H1 (cell line): Measurements from ENCODE around the gene ITGA11. TPM values are rescaled to one million over a fixed set of nuclear protein-coding genes. Genes with fewer than 3 reads are reported as not detected.

Experiments used
- CTCF ChIA-PET: fragments of 300-600 bp; sonication (Branson Sonifier 250); formaldehyde crosslinking; loops from one replicate; lab custom pipeline; 2021; ENCODE audit not compliant: partially characterized antibody; lab: Charles Lee
- POLR2A ChIA-PET: fragments of 300-600 bp; sonication (Branson Sonifier 250); formaldehyde crosslinking; loops from one replicate; lab custom pipeline; 2021; ENCODE audit warnings: inconsistent platforms; ENCODE audit not compliant: partially characterized antibody; lab: Charles Lee
- DNase-seq, 2 experiments: peaks; one replicate each; pipeline versions ENCODE4 v3.0.0 to v3.0.0-alpha.2; 2010 to 2022; ENCODE audit warnings: low spot score in 2 of 2, low read depth in 1 of 2, mixed read lengths in 1 of 2
- FAIRE-seq: peaks from 2 replicates; lab custom pipeline; 2011; peaks lifted over from hg19 to GRCh38; lab: Jason Lieb, UNC
- H2AFZ ChIP-seq: 2 replicates; pipeline ENCODE4 v1.8.1; 2012; ENCODE audit warnings: low read length, inconsistent platforms
- H2AK5ac ChIP-seq: 2 replicates; pipeline ENCODE4 v1.6.1; 2013; ENCODE audit warnings: low read depth, low read length
- H2BK120ac ChIP-seq: replicated peaks from 2 replicates; pipeline ENCODE3; 2013; ENCODE audit warnings: low read depth, low read length, inconsistent platforms
- H2BK12ac ChIP-seq: 2 replicates; pipeline ENCODE4 v1.6.1; 2013; ENCODE audit warnings: low read depth, low read length
- H2BK15ac ChIP-seq: 2 replicates; pipeline ENCODE4 v1.6.1; 2013; ENCODE audit warnings: low read length
- H2BK20ac ChIP-seq: 2 replicates; pipeline ENCODE4 v1.6.1; 2013; ENCODE audit warnings: low read length
- H2BK5ac ChIP-seq: 2 replicates; pipeline ENCODE4 v1.6.1; 2013; ENCODE audit warnings: low read depth, low read length
- H3K14ac ChIP-seq: 2 replicates; pipeline ENCODE4 v1.6.1; 2013; ENCODE audit warnings: inconsistent platforms; ENCODE audit not compliant: insufficient read length
- H3K18ac ChIP-seq: 2 replicates; pipeline ENCODE4 v1.6.1; 2013; ENCODE audit warnings: low read length; ENCODE audit errors: extremely low read depth
- H3K23ac ChIP-seq: 2 replicates; pipeline ENCODE4 v1.6.1; 2013; ENCODE audit warnings: inconsistent platforms; ENCODE audit not compliant: insufficient read length
- H3K23me2 ChIP-seq: 2 replicates; pipeline ENCODE4 v1.6.1; 2013; ENCODE audit warnings: low read depth, low read length
- H3K27ac ChIP-seq: 2 replicates; pipeline ENCODE4 v1.6.1; 2011; ENCODE audit warnings: low read depth, low read length, inconsistent platforms
- H3K27me3 ChIP-seq, 4 experiments: replicated peaks in 1 of 4; 1 replicate in 1 of 4; 2 replicates in 3 of 4; pipeline versions ENCODE4 v1.6.1 to v1.8.1; 2011 to 2013; ENCODE audit warnings: low read length in 3 of 4, mild to moderate bottlenecking in 3 of 4, inconsistent platforms in 2 of 4, mixed read lengths in 2 of 4, moderate library complexity in 1 of 4; ENCODE audit not compliant: control insufficient read depth in 3 of 4, insufficient read depth in 3 of 4; ENCODE audit errors: extremely low read depth in 1 of 4
- H3K36me3 ChIP-seq, 4 experiments: 2 replicates each; pipeline versions ENCODE4 v1.6.1 to v1.8.1; 2011 to 2013; ENCODE audit warnings: mild to moderate bottlenecking in 4 of 4, low read length in 3 of 4, moderate library complexity in 2 of 4, control low read depth in 1 of 4, inconsistent platforms in 1 of 4; ENCODE audit not compliant: insufficient read depth in 4 of 4, control insufficient read depth in 2 of 4
- H3K4ac ChIP-seq: replicated peaks from 2 replicates; pipeline ENCODE3; 2013; ENCODE audit warnings: low read length, low read depth, mixed read lengths, inconsistent platforms; ENCODE audit not compliant: insufficient read length
- H3K4me1 ChIP-seq, 4 experiments: replicated peaks in 1 of 4; 1 replicate in 1 of 4; 2 replicates in 3 of 4; pipeline versions ENCODE4 v1.6.1 to v1.8.1; 2011 to 2013; ENCODE audit warnings: low read length in 3 of 4, inconsistent platforms in 2 of 4, mixed read lengths in 1 of 4; ENCODE audit not compliant: insufficient read depth in 4 of 4, control insufficient read depth in 3 of 4
- H3K4me2 ChIP-seq, 2 experiments: 2 replicates each; pipeline versions ENCODE4 v1.6.1 to v1.8.1; 2011 to 2013; ENCODE audit warnings: low read depth in 2 of 2, low read length in 2 of 2, control low read depth in 1 of 2, inconsistent platforms in 1 of 2, mild to moderate bottlenecking in 1 of 2; ENCODE audit not compliant: insufficient read depth in 1 of 2
- H3K4me3 ChIP-seq, 4 experiments: fragments of 200-600, 300-600 bp in 1 of 4; sonication (generic), shearing (Covaris generic), sonication (Bioruptor Twin) in 1 of 4; 2 replicates each; pipeline versions ENCODE4 v1.5.1 to v1.8.1; 2011 to 2016; ENCODE audit warnings: low read length in 4 of 4, low read depth in 3 of 4, control low read depth in 2 of 4, inconsistent platforms in 2 of 4, mild to moderate bottlenecking in 2 of 4, mixed read lengths in 1 of 4, moderate library complexity in 1 of 4; ENCODE audit not compliant: insufficient read depth in 2 of 4; ENCODE audit errors: extremely low read depth in 1 of 4
- H3K56ac ChIP-seq: replicated peaks from 2 replicates; pipeline ENCODE3; 2013; ENCODE audit warnings: low read depth, mild to moderate bottlenecking, mixed read lengths, low read length, inconsistent platforms; ENCODE audit not compliant: insufficient read length
- H3K79me1 ChIP-seq: 2 replicates; pipeline ENCODE4 v1.6.1; 2013; ENCODE audit warnings: low read depth, low read length, control low read depth
- H3K79me2 ChIP-seq, 2 experiments: 2 replicates each; pipeline versions ENCODE4 v1.6.1 to v1.8.1; 2012 to 2013; ENCODE audit warnings: low read length in 2 of 2, mild to moderate bottlenecking in 2 of 2, inconsistent platforms in 1 of 2; ENCODE audit not compliant: insufficient read depth in 2 of 2, control insufficient read depth in 1 of 2
- H3K9ac ChIP-seq, 4 experiments: replicated peaks in 1 of 4; 1 replicate in 1 of 4; 2 replicates in 3 of 4; pipeline versions ENCODE4 v1.6.1 to v1.8.1; 2011 to 2013; ENCODE audit warnings: low read depth in 3 of 4, low read length in 3 of 4, control low read depth in 2 of 4, mild to moderate bottlenecking in 2 of 4, moderate library complexity in 2 of 4, inconsistent platforms in 1 of 4; ENCODE audit errors: extremely low read depth in 1 of 4
- H3K9me3 ChIP-seq, 2 experiments: 2 replicates each; pipeline versions ENCODE4 v1.6.1 to v1.8.1; 2012 to 2013; ENCODE audit warnings: mild to moderate bottlenecking in 2 of 2, moderate library complexity in 2 of 2, control low read depth in 1 of 2, inconsistent platforms in 1 of 2, low read depth in 1 of 2, low read length in 1 of 2, mixed read lengths in 1 of 2; ENCODE audit not compliant: insufficient read depth in 2 of 2
- H4K20me1 ChIP-seq, 2 experiments: replicated peaks in 1 of 2; 2 replicates each; pipeline versions ENCODE3 to v1.8.1; 2011 to 2013; ENCODE audit warnings: inconsistent platforms in 2 of 2, low read length in 2 of 2, mild to moderate bottlenecking in 1 of 2; ENCODE audit not compliant: insufficient read depth in 2 of 2, control insufficient read depth in 1 of 2
- H4K5ac ChIP-seq: 2 replicates; pipeline ENCODE4 v1.6.1; 2013; ENCODE audit warnings: low read length, low read depth, mixed read lengths, inconsistent platforms; ENCODE audit not compliant: insufficient read length
- H4K8ac ChIP-seq: 2 replicates; pipeline ENCODE4 v1.8.0; 2013; ENCODE audit warnings: mild to moderate bottlenecking, moderate library complexity, low read length, inconsistent platforms; ENCODE audit not compliant: insufficient read depth; ENCODE audit errors: extremely low read depth
- H4K91ac ChIP-seq: replicated peaks from 2 replicates; pipeline ENCODE3; 2013; ENCODE audit warnings: low read length, mixed read lengths, inconsistent platforms; ENCODE audit not compliant: insufficient read length
- KDM1A ChIP-seq: fragments of 200-600, 300-600 bp; sonication (generic); IDR thresholded peaks from 2 replicates; pipeline ENCODE4 v1.7.1; 2016; ENCODE audit warnings: mild to moderate bottlenecking, low read length, borderline replicate concordance
- KDM5A ChIP-seq: fragments of 200-600 bp; IDR thresholded peaks from 2 replicates; pipeline ENCODE4 v1.7.1; 2012; ENCODE audit warnings: mild to moderate bottlenecking, low read length, inconsistent platforms, mixed read lengths
- RAD21 ChIP-seq, 2 experiments: IDR thresholded peaks in 1 of 2; conservative IDR thresholded peaks in 1 of 2; 2 replicates each; pipeline ENCODE4 v1.6.1; 2011; ENCODE audit warnings: low read depth in 2 of 2, low read length in 2 of 2, improper control_type of control experiment in 1 of 2, inconsistent platforms in 1 of 2, mild to moderate bottlenecking in 1 of 2, moderate library complexity in 1 of 2
- TEAD4 ChIP-seq: IDR thresholded peaks from 2 replicates; pipeline ENCODE4 v1.6.1; 2012; ENCODE audit warnings: low read depth, low read length, inconsistent platforms, mixed read lengths
- WGBS, 2 experiments: shearing (Covaris generic) in 1 of 2; methylation state at CpG; one replicate each; pipeline versions ENCODE4 v1.1.6 to v1.1.7; 2013 to 2015; ENCODE audit warnings: low lambda C conversion rate in 2 of 2, mixed read lengths in 2 of 2, inconsistent platforms in 1 of 2, low coverage in 1 of 2, missing lambda C conversion rate in 1 of 2; ENCODE audit not compliant: insufficient replicate concordance in 2 of 2, insufficient coverage in 1 of 2, insufficient read length in 1 of 2; ENCODE audit errors: extremely low coverage in 1 of 2, missing lambda C conversion rate in 1 of 2; 5-methylcytosine and 5-hydroxymethylcytosine counted together
- polyA plus RNA-seq, 7 experiments: library from polyadenylated mRNA; depleted of rRNA in 3 of 7; stranded (reverse) in 5 of 7; unstranded in 2 of 7; fragments of >200 nt in 5 of 7; fragments of 200-250 nt in 2 of 7; gene quantifications; 1 replicate in 5 of 7; 2 replicates in 1 of 7; 4 replicates in 1 of 7; pipeline versions ENCODE4 v1.2.1 to v1.2.3, GENCODE V29; 2011 to 2013; ENCODE audit warnings: missing spikeins in 2 of 7, mixed read lengths in 2 of 7
- total RNA-seq: library from RNA; stranded (reverse); fragmentation: NEBNext Ultra II Directional; extraction: Animal tissue kit (Norgen Biotek cat#: 25700); gene quantifications from 2 replicates; pipeline ENCODE4 v1.2.1, GENCODE V29; 2021
- TF ChIP-seq, protein P1 (sequence below), 3 experiments: IDR thresholded peaks; 1 replicate in 2 of 3; 2 replicates in 1 of 3; pipeline versions ENCODE4 v1.5.1 to v1.6.1; 2011; ENCODE audit warnings: low read length in 3 of 3, mild to moderate bottlenecking in 3 of 3, inconsistent platforms in 2 of 3, low read depth in 1 of 3, moderate library complexity in 1 of 3; ENCODE audit not compliant: insufficient read depth in 1 of 3; ENCODE audit errors: control extremely low read depth in 1 of 3

Gene ITGA11
- total and polyA plus RNA-seq, 2 of the 8 experiments (the other 6 are each of a cell fraction or from before 2014, with no cell fraction given): 0.05 to 0.06 TPM

DNA sequence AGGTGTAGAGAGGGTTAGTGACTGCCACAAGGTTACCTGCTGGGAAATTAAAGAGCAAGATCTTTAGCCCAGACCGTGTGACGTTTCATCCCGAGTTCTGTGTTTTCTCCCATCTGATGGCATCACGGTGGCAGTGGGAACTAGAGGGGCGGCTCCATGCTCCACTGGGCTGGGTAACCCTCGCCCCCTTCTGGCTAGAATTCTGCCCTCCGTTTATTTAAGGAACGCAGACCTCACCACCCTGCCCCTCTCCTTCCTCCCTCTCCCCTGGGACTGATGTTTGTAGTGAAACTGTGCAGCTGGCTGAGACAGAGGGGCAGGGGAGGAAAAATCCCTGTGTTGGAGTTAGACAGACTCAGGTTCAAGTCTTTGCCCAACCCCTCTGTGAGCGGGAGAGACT is 65.6 kb downstream of the ITGA11 start:
- H2BK120ac ChIP-seq: no peak overlapping the region
- H4K91ac ChIP-seq: no peak overlapping the region
- no peak overlapping the region for H3K4ac ChIP-seq
- CTCF ChIA-PET: interaction anchor here (0.6 to 3.0 kb wide), 13 partner anchors 8 to 155 kb away, joined by 3 to 24 read pairs (median 4); no protein-coding TSS in a partner anchor
- H4K20me1 ChIP-seq: no peaks in the 10 kb centered on the region
- no peak overlapping the region for H3K4me2 ChIP-seq
- no peak overlapping the region for H2AFZ ChIP-seq
- TF ChIP-seq RAD21 (IDR thresholded peaks at IDR 0.05 in 1 of 2, conservative IDR thresholded peaks at IDR 0.05 in 1 of 2; ENCODE audit: low read depth in 2 of 2, low read length in 2 of 2) (peak; percentile 63 to 73), KDM5A (no peak), TEAD4 (peak; percentile 49; the same call in 1 of the 2 replicates), KDM1A (peak; percentile 83; the same call in 1 of the 2 replicates)
- TF ChIP-seq, protein P1, sequence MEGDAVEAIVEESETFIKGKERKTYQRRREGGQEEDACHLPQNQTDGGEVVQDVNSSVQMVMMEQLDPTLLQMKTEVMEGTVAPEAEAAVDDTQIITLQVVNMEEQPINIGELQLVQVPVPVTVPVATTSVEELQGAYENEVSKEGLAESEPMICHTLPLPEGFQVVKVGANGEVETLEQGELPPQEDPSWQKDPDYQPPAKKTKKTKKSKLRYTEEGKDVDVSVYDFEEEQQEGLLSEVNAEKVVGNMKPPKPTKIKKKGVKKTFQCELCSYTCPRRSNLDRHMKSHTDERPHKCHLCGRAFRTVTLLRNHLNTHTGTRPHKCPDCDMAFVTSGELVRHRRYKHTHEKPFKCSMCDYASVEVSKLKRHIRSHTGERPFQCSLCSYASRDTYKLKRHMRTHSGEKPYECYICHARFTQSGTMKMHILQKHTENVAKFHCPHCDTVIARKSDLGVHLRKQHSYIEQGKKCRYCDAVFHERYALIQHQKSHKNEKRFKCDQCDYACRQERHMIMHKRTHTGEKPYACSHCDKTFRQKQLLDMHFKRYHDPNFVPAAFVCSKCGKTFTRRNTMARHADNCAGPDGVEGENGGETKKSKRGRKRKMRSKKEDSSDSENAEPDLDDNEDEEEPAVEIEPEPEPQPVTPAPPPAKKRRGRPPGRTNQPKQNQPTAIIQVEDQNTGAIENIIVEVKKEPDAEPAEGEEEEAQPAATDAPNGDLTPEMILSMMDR (IDR thresholded peaks at IDR 0.05; ENCODE audit: control extremely low read depth in 1 of 3, insufficient read depth in 1 of 3, low read depth in 1 of 3, low read length in 3 of 3): peak; percentile 57 to 66 (median 66); a peak in 3 of 4 replicates
- no peaks in the 10 kb centered on the region; a peak in 1 of 7 replicates for H3K4me1 ChIP-seq
- peaks cover 9% of the 10 kb centered on the region; the same call in 1 of the 2 replicates for H3K23me2 ChIP-seq
- H2BK15ac ChIP-seq: no peak overlapping the region
- H3K4me3 ChIP-seq: no peak overlapping the region
- DNase-seq (peak in 1 of 2 experiments; percentile 66), FAIRE-seq (peak; percentile 55)
- H3K79me2 ChIP-seq: no peaks in the 10 kb centered on the region
- H3K9ac ChIP-seq: no peak overlapping the region
- H4K5ac ChIP-seq: no peak overlapping the region
- 42% methylated on average over 9 of the region's 9 CpGs; no CpG with 5 or more reads in 1 of the 2 experiments for WGBS, 2 experiments
- POLR2A ChIA-PET: no interaction called here
- no peaks in the 10 kb centered on the region for H3K9me3 ChIP-seq
- no peak overlapping the region for H3K14ac ChIP-seq
- H2AK5ac ChIP-seq: no peak overlapping the region
- no peak overlapping the region for H3K27ac ChIP-seq
- peak overlapping the region; percentile 28; the same call in 1 of the 2 replicates for H4K8ac ChIP-seq
- no peak overlapping the region for H2BK5ac ChIP-seq
- no peaks in the 10 kb centered on the region for H3K27me3 ChIP-seq
- no peaks in the 10 kb centered on the region for H3K79me1 ChIP-seq
- no peaks in the 10 kb centered on the region for H3K36me3 ChIP-seq
- no peak overlapping the region for H3K18ac ChIP-seq
- H3K23ac ChIP-seq: no peak overlapping the region
- no peak overlapping the region for H2BK20ac ChIP-seq
- H2BK12ac ChIP-seq: no peak overlapping the region
- H3K56ac ChIP-seq: no peak overlapping the region
